BJ (cell line): Measurements from ENCODE around the gene FBXW7. TPM values are rescaled to one million over a fixed set of nuclear protein-coding genes. Genes with fewer than 3 reads are reported as not detected.

Experiments
- CTCF ChIA-PET: fragments of 350-600 bp; formaldehyde crosslinking; extraction: SDS; loops from one replicate; lab custom pipeline; 2021; ENCODE audit warnings: antibody characterized with exemption, inconsistent platforms; lab: Yijun Ruan, JAX
- POLR2A ChIA-PET: fragments of 300-600 bp; sonication (Branson Sonifier 250); formaldehyde crosslinking; extraction: SDS; loops from one replicate; lab custom pipeline; 2021; ENCODE audit warnings: antibody characterized with exemption; lab: Charles Lee
- DNase-seq: peaks from one replicate; pipeline ENCODE4 v3.0.0-alpha.2; 2011; ENCODE audit warnings: low read depth
- H3K27me3 ChIP-seq: 2 replicates; pipeline ENCODE4 v1.6.0; 2011; ENCODE audit warnings: low read length; ENCODE audit not compliant: control insufficient read depth, insufficient read depth
- H3K36me3 ChIP-seq: 2 replicates; pipeline ENCODE4 v1.5.1; 2011; ENCODE audit warnings: low read length; ENCODE audit not compliant: control insufficient read depth, insufficient read depth
- H3K4me3 ChIP-seq: 2 replicates; pipeline ENCODE4 v1.5.1; 2011; ENCODE audit warnings: low read depth, mild to moderate bottlenecking, control low read depth, low read length
- CTCF ChIP-seq: IDR thresholded peaks from 2 replicates; pipeline ENCODE4 v1.5.1; 2011; ENCODE audit warnings: low read depth, mild to moderate bottlenecking, control low read depth, inconsistent platforms, low read length, moderate library complexity; ENCODE audit not compliant: insufficient read depth
- polyA plus RNA-seq: library from polyadenylated mRNA; depleted of rRNA; stranded (reverse); fragments of >200 nt; gene quantifications from 2 replicates; pipeline ENCODE4 v1.2.3, GENCODE V29; 2011

FBXW7 gene
- polyA plus RNA-seq, 1 experiment = 4.1 TPM

DNA sequence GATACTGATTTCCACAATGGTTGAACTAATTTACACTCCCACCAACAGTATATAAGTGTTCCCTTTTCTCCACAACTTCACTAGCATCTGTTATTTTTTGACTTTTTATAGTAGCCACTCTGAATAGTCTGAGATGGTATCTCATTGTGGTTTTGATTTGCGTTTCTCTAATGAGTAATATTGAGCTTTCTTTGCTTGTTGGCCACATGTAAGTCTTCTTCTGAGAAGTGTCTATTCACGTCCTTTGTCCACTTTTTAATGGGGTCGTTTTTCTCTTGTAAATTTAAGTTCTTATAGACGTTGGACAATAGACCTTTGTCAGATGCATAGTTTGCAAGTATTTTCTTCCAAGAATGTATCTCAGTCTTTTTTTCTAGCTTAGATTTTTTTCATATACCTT is 10.0 kb downstream of the FBXW7 start:
- no peak overlapping the region for H3K4me3 ChIP-seq
- no peaks in the 10 kb centered on the region for H3K36me3 ChIP-seq
- TF ChIP-seq CTCF = no peak
- CTCF ChIA-PET = interaction anchor here (0.8 kb wide), 1 partner anchor 25 kb away, joined by 3 read pairs; no protein-coding TSS in a partner anchor
- no peak for DNase-seq
- POLR2A ChIA-PET = no interaction called here
- no peaks in the 10 kb centered on the region for H3K27me3 ChIP-seq

DNA sequence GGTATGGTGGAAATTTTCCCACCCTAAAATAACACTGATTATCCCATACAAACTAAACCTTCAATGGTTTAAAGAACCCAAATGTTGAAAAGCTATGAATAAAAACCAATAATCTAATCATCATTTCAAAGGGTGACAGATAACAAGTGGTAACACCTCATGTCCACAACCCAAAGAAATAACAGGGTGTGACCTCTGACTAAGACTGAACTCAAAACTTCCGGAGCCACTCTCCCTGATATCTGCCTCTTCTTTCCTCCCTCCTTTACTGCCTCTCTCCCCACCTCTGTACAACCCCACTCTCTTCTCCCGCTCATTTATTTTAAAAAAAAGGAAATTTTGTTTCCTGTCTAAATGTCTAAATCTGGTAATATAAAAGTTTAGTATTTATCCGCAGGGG is 11.5 kb downstream of the FBXW7 start:
- ChIA-PET POLR2A (no interaction called here), CTCF (interaction anchor here (2.0 kb wide), 1 partner anchor 23 kb away, joined by 7 read pairs; no protein-coding TSS in a partner anchor)
- H3K36me3 ChIP-seq = no peaks in the 10 kb centered on the region
- DNase-seq = no peak
- TF ChIP-seq CTCF = no peak
- no peaks in the 10 kb centered on the region for H3K27me3 ChIP-seq
- H3K4me3 ChIP-seq = no peak overlapping the region

- CTCF ChIA-PET = interaction anchor here (2.0 kb wide), 1 partner anchor 22 kb away, joined by 7 read pairs; no protein-coding TSS in a partner anchor
- no peak overlapping the region for H3K4me3 ChIP-seq
- no peaks in the 10 kb centered on the region for H3K36me3 ChIP-seq
- no peak for TF ChIP-seq CTCF
- POLR2A ChIA-PET = no interaction called here
- no peak for DNase-seq
- H3K27me3 ChIP-seq = no peaks in the 10 kb centered on the region
These were observed 12.2 kb downstream of the FBXW7 start for GRCh38 chr4:152523731-152524130.

- no peak for TF ChIP-seq CTCF
- CTCF ChIA-PET = interaction anchor here (0.8 to 2.0 kb wide), 4 partner anchors 10 to 117 kb away, joined by 3 to 9 read pairs (median 6); no protein-coding TSS in a partner anchor
These were observed 13.1 kb downstream of the FBXW7 start for GRCh38 chr4:152522754-152523153.

DNA sequence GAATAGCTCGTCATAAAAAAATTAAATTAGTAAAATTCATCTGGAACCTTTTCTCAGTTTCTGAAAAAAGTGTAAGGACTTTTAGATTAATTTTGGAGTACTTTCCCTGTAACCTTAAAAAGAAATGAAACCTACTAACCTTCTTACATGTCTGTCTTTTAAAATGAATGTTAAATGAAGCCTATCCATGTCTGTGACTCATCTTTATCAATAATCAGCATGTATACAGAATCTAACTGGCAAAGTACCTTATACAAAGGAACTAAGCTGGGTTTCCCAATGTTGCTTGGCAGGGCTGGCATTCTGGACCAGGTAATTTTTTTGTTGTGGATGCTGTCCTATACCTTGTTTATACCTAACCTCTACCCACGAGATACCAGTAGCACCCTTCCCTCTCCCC is 13.6 kb downstream of the FBXW7 start:
- no peak for TF ChIP-seq CTCF
- POLR2A ChIA-PET = no interaction called here
- no peak overlapping the region for H3K4me3 ChIP-seq
- CTCF ChIA-PET = interaction anchor here (0.8 to 1.5 kb wide), 3 partner anchors 11 to 118 kb away, joined by 3 to 9 read pairs (median 4); no protein-coding TSS in a partner anchor
- no peak for DNase-seq
- no peaks in the 10 kb centered on the region for H3K27me3 ChIP-seq
- H3K36me3 ChIP-seq = no peaks in the 10 kb centered on the region

More at GRCh38 chr4:152522754-152523153, 13.1 kb downstream of the FBXW7 start:
- POLR2A ChIA-PET = no interaction called here
- Histone ChIP-seq H3K27me3 (no peaks in the 10 kb centered on the region), H3K4me3 (no peak overlapping the region), H3K36me3 (no peaks in the 10 kb centered on the region)
- no peak for DNase-seq
